ENCODE data around the gene LCLAT1.

Gene LCLAT1

GRCh38 chr2:30410217-30410616, 36.8 kb upstream of the LCLAT1 start:
- TF ChIP-seq CTCF (conservative IDR thresholded peaks at IDR 0.05; ENCODE audit: low read length) = no peak
- no peak for TF ChIP-seq EZH2phosphoT487 (IDR thresholded peaks at IDR 0.05; ENCODE audit: borderline replicate concordance)
- Histone ChIP-seq H3K4me3 (ENCODE audit: low read length, poor library complexity, severe bottlenecking) (no peak overlapping the region), H3K27me3 (ENCODE audit: insufficient read depth, low read length, poor library complexity, severe bottlenecking) (no peaks in the 10 kb centered on the region), H3K4me2 (ENCODE audit: low read depth, low read length, poor library complexity, severe bottlenecking) (no peak overlapping the region), H2AFZ (ENCODE audit: low read length) (no peak overlapping the region), H3K79me2 (ENCODE audit: insufficient read depth, low read length) (no peaks in the 10 kb centered on the region), H3K9ac (ENCODE audit: low read depth, low read length, poor library complexity, severe bottlenecking) (no peak overlapping the region), H3K9me2 (replicated peaks; ENCODE audit: low read depth, low read length) (no peaks in the 10 kb centered on the region), H3K9me3 (ENCODE audit: insufficient read depth, low read depth, low read length) (no peaks in the 10 kb centered on the region), H3F3A (ENCODE audit: low read depth) (no peaks in the 10 kb centered on the region), H4K20me1 (ENCODE audit: insufficient read depth, low read length, poor library complexity, severe bottlenecking) (no peaks in the 10 kb centered on the region), H3K36me3 (ENCODE audit: insufficient read depth, low read length) (no peaks in the 10 kb centered on the region), H3K4me1 (ENCODE audit: insufficient read depth, low read length, poor library complexity, severe bottlenecking) (peaks cover 6% of the 10 kb centered on the region)

GRCh38 chr2:30412047-30412683, 34.9 kb upstream of the LCLAT1 start:
- Histone ChIP-seq H3F3A (ENCODE audit: low read depth) (no peaks in the 10 kb centered on the region), H3K4me1 (ENCODE audit: insufficient read depth, low read length, poor library complexity, severe bottlenecking) (peaks cover 6% of the 10 kb centered on the region)

GRCh38 chr2:30412684-30413570, 34.1 kb upstream of the LCLAT1 start:
- Histone ChIP-seq H3F3A (ENCODE audit: low read depth) (no peaks in the 10 kb centered on the region), H3K4me1 (ENCODE audit: insufficient read depth, low read length, poor library complexity, severe bottlenecking) (peaks cover 6% of the 10 kb centered on the region), H3K9me3 (ENCODE audit: insufficient read depth, low read depth, low read length) (no peaks in the 10 kb centered on the region), H3K9me2 (replicated peaks; ENCODE audit: low read depth, low read length) (no peaks in the 10 kb centered on the region), H3K4me2 (ENCODE audit: low read depth, low read length, poor library complexity, severe bottlenecking) (no peak overlapping the region), H3K79me2 (ENCODE audit: insufficient read depth, low read length) (no peaks in the 10 kb centered on the region), H3K36me3 (ENCODE audit: insufficient read depth, low read length) (no peaks in the 10 kb centered on the region), H3K27me3 (ENCODE audit: insufficient read depth, low read length, poor library complexity, severe bottlenecking) (no peaks in the 10 kb centered on the region), H4K20me1 (ENCODE audit: insufficient read depth, low read length, poor library complexity, severe bottlenecking) (no peaks in the 10 kb centered on the region), H3K9ac (ENCODE audit: low read depth, low read length, poor library complexity, severe bottlenecking) (no peak overlapping the region), H3K4me3 (ENCODE audit: low read length, poor library complexity, severe bottlenecking) (no peak overlapping the region), H2AFZ (ENCODE audit: low read length) (no peak overlapping the region)
- no peak for TF ChIP-seq EZH2phosphoT487 (IDR thresholded peaks at IDR 0.05; ENCODE audit: borderline replicate concordance)
- no peak for TF ChIP-seq CTCF (conservative IDR thresholded peaks at IDR 0.05; ENCODE audit: low read length)

More at GRCh38 chr2:30412047-30412683, 34.9 kb upstream of the LCLAT1 start:
- H3K9ac ChIP-seq (ENCODE audit: low read depth, low read length, poor library complexity, severe bottlenecking) = no peak overlapping the region
- H4K20me1 ChIP-seq (ENCODE audit: insufficient read depth, low read length, poor library complexity, severe bottlenecking) = no peaks in the 10 kb centered on the region
- no peaks in the 10 kb centered on the region for H3K79me2 ChIP-seq (ENCODE audit: insufficient read depth, low read length)
- no peaks in the 10 kb centered on the region for H3K9me2 ChIP-seq (replicated peaks; ENCODE audit: low read depth, low read length)
- no peak overlapping the region for H2AFZ ChIP-seq (ENCODE audit: low read length)
- no peaks in the 10 kb centered on the region for H3K27me3 ChIP-seq (ENCODE audit: insufficient read depth, low read length, poor library complexity, severe bottlenecking)
- no peak for TF ChIP-seq EZH2phosphoT487 (IDR thresholded peaks at IDR 0.05; ENCODE audit: borderline replicate concordance)
- no peak for TF ChIP-seq CTCF (conservative IDR thresholded peaks at IDR 0.05; ENCODE audit: low read length)
- no peak overlapping the region for H3K4me2 ChIP-seq (ENCODE audit: low read depth, low read length, poor library complexity, severe bottlenecking)
- no peak overlapping the region for H3K4me3 ChIP-seq (ENCODE audit: low read length, poor library complexity, severe bottlenecking)
- no peaks in the 10 kb centered on the region for H3K36me3 ChIP-seq (ENCODE audit: insufficient read depth, low read length)
- no peaks in the 10 kb centered on the region for H3K9me3 ChIP-seq (ENCODE audit: insufficient read depth, low read depth, low read length)

Data from Loucy (cell line).